ENCODE measurements around the gene PPP1CA. TPM values are rescaled to one million over a fixed set of nuclear protein-coding genes. Genes with fewer than 3 reads are reported as not detected.

PPP1CA gene
- total RNA-seq, 1 experiment from 2014 or later, result 247 TPM

GRCh38 chr11:67387069-67387468 lies 14.6 kb downstream of the PPP1CA start:
- DNase-seq (ENCODE audit: low read depth), result no peak

- peak; percentile 76 for DNase-seq (ENCODE audit: low read depth)
Measured at GRCh38 chr11:67384851-67385366, 16.7 kb downstream of the PPP1CA start.

DNA sequence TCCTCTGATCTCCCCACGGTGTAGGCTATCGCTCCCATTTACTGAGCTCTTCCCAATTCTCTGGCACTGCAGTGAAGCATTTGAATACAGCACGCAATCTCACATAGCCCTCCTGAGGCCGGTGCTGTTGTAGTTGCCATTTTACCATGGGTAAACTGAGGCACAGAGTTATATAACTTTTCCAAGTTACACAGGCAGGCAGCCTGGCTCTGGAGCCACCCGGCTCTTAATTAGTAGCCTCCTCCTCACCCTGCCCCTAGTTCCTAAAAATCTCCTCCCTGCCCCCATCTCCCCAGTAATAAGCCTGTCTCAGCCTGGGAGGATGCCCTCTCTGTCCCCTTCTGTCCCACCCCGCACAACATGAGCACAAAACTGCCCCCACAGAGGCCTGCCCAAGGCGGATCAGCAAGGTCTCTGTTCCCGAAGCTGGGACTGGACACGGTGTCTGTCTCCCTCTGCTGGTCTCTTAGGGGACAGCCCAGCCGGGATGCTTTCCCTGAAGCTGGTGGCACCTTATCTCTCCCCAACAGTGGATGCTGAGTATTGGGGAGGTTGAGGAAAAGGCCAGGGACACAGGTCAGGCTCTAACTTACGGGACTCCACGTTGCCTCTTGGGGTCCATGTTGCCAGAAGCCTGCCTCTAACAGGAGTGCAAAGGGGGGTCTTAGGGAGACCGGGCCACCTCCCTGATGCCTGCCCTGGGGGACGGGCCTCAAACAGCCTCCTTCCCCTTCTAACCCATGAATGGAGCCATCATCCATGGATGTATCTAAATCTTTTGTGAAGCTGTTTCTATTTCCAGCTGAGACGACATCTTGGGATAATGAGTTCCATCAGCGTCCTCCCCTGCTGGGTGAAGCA lies 19.2 kb downstream of the PPP1CA start:
- peak; percentile 73 for DNase-seq (ENCODE audit: low read depth)

GRCh38 chr11:67381244-67381972 lies 20.2 kb downstream of the PPP1CA start:
- DNase-seq (ENCODE audit: low read depth), result no peak

- peak; percentile 83 for DNase-seq (ENCODE audit: low read depth)
Measured at GRCh38 chr11:67379061-67380058, 22.3 kb downstream of the PPP1CA start.

DNA sequence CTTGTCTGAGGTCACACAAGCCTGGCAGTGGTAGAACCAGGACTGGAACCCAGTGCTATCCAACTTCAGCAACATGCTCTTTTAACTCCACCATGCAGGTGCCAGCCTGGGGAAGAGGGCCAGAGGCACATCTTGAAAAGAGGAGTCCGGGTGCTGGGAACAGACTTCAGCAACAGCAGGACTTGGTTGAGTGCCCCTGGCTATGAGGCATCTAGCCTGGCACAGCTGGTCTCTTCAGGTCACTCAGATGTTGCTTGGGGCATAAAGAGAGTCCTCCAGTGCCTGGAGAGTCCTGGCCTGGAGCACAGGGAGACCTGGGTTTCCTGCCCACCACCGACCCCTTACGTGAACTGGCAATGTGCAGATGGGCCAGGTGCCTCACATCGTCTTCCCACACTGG lies 23.1 kb downstream of the PPP1CA start:
- no peak for DNase-seq (ENCODE audit: low read depth)

- peak; percentile 44 for DNase-seq (ENCODE audit: low read depth)
Measured at GRCh38 chr11:67376873-67377808, 24.5 kb downstream of the PPP1CA start.

GRCh38 chr11:67376063-67376820 lies 25.4 kb downstream of the PPP1CA start:
- DNase-seq (ENCODE audit: low read depth), result no peak

DNA sequence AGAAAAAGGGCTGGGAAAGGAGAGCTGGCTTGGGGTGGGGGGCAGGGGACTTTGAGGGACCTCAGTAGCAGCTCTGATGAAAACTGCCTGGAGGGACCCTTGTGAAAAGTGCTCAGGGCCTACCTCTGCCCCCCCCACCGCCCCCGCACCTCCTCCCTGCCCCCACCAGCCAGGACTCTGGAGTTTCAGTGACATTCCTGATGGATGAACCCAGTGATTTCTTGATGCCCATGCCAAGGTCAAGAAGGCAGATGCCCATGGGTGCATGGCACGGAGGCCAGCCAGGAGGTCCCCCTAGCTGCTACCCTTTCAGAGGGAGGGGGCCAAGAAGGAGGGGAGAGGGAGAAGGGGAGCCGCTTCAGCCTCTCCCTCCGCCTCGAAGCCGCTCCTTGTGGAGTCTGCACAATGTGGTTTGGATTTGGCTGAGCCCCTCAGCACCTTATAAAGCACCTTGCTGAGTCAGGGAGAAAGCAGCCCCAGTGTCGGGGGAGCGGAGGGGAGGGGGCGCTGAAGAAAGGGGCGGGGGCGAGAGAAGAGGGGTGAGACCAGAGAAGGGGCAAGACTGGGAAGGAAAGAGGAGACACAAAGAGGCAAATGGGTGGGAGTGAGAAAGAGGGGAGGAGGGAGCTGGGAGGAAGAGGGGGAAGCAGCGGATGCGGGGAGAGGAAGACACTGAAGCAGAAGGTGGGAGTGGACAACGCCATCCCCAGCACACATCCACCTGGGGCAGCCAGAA lies 26.2 kb downstream of the PPP1CA start:
- DNase-seq (ENCODE audit: low read depth), result peak; percentile 48

GRCh38 chr11:67374571-67375281 lies 26.9 kb downstream of the PPP1CA start:
- DNase-seq (ENCODE audit: low read depth), result peak; percentile 80

DNA sequence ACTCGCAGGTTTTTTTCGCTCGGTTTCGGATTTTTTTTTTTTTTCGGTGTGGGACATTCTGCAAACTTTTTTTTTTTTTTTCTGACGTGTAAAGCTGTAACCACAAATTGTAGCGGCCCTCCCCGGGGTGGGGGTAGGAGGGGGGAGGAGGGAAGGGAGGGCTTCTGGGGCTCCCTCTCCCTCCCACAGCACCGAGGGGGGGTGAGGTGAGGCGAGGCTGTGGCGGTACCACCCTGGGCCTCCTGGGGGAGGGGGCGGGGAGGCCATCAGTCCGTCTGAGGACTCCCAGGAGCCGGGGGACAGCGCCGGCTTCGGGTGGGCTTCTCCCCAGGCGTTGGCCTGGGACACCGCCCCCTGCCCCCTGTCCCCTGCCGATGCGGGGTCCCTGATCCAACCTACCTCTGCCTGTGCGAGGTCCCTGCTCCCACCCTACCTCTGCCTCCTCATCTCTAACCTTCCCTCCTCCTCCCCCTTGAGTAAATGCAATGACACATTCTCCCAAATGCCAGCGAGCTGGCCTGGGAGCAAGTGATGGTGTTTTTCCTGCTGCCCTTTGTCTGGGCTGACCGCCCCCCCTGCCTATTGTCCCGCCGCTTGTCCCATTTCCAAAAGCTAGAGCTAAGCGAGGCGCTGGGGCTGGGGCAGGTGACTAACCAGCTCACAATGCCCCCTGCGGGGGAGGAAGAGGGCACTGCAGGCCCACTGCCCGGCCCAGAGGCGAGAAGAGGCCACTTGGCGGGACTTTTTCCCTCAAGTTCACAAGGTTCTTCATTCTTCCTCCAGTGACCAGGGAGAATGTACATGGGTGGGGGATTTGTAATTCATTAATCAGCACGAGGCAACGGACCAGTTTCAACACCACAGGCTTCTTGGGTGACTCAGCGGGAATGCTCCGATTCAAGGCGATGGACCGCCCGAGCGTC lies 27.7 kb downstream of the PPP1CA start:
- peak; percentile 99 for DNase-seq (ENCODE audit: low read depth)

GRCh38 chr11:67372993-67373647 lies 28.5 kb downstream of the PPP1CA start, which contains the start of gene CLCF1:
Gene CLCF1 (minus strand): TSS chr11:67373598. CDS start chr11:67373539, 59 bp downstream.
- peak; percentile 64 for DNase-seq (ENCODE audit: low read depth)

DNA sequence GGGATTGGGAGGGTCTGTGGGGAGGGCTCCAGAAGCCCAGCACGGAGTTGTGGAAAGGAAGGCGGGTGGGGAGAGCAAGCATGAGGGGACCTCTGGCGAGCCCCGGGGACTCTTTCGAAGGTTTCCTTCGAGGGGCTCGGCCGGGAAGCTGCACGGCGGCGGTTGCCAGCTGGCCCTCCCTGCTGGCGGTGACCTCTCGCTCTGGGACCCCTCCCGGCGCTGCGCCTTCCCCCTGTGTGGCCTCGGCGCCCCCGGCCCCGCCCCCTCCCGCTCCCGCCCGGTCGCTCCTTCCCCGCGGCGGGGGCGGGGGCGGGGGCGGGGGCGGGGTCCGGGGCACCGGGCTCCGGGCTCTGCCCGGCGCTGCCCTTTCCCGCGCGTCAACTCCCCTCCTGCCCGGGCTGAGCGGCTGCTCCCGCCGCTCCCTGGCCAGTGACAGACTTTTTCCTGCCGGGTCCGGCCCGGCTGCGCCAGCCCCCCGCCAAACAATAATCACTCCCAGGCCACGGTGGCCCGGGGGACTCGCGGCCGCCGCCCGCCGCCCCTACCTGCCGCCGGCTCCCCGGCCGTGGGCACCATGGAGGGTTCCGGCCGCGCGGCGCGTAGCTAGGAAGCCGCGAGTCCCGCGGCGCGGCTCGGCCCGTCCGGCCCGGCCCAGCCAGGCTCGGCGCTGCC lies 29.2 kb downstream of the PPP1CA start:
- no peak for DNase-seq (ENCODE audit: low read depth)

GRCh38 chr11:67371911-67372320 lies 29.7 kb downstream of the PPP1CA start:
- no peak for DNase-seq (ENCODE audit: low read depth)

GRCh38 chr11:67371189-67371910 lies 30.3 kb downstream of the PPP1CA start:
- peak; percentile 44 for DNase-seq (ENCODE audit: low read depth)
